ENCODE data around the gene RAP1B.
"Not testable (repeated sequence)": the region's sequence is repeated elsewhere in the genome, so short reads cannot be mapped to it uniquely, and the experiment has no call there.

Gene RAP1B

GRCh38 chr12:68631227-68631626, 20.5 kb downstream of the RAP1B start:
- Histone ChIP-seq H3K4me1 (ENCODE audit: control insufficient read depth, insufficient read depth, low read length) (no peaks in the 10 kb centered on the region), H3K9me3 (ENCODE audit: control insufficient read depth, insufficient read depth, low read length) (no peaks in the 10 kb centered on the region), H3K27me3 (ENCODE audit: control insufficient read depth, insufficient read depth, low read length) (no peaks in the 10 kb centered on the region), H3K36me3 (ENCODE audit: control insufficient read depth, insufficient read depth, low read length) (no peaks in the 10 kb centered on the region; the same call in 1 of the 2 replicates), H3K27ac (ENCODE audit: low read length) (no peak overlapping the region), H3K4me3 (ENCODE audit: low read length) (no peak overlapping the region)
- DNase-seq (ENCODE audit: low read depth, low spot score) = no peak
- WGBS (ENCODE audit: insufficient coverage, insufficient read length) = no CpG with 5 or more reads among the region's 3 CpGs

- no peak overlapping the region for H3K4me3 ChIP-seq (ENCODE audit: low read length)
- H3K27ac ChIP-seq (ENCODE audit: low read length) = no peak overlapping the region
- no peaks in the 10 kb centered on the region for H3K27me3 ChIP-seq (ENCODE audit: control insufficient read depth, insufficient read depth, low read length)
- H3K4me1 ChIP-seq (ENCODE audit: control insufficient read depth, insufficient read depth, low read length) = no peaks in the 10 kb centered on the region
- no peaks in the 10 kb centered on the region for H3K9me3 ChIP-seq (ENCODE audit: control insufficient read depth, insufficient read depth, low read length)
- H3K36me3 ChIP-seq (ENCODE audit: control insufficient read depth, insufficient read depth, low read length) = no peaks in the 10 kb centered on the region; the same call in 1 of the 2 replicates
- no peak for DNase-seq (ENCODE audit: low read depth, low spot score)
These were observed 21.8 kb downstream of the RAP1B start for GRCh38 chr12:68632486-68632885.

- H3K27ac ChIP-seq (ENCODE audit: low read length) = no peak overlapping the region
- no peaks in the 10 kb centered on the region for H3K9me3 ChIP-seq (ENCODE audit: control insufficient read depth, insufficient read depth, low read length)
- H3K27me3 ChIP-seq (ENCODE audit: control insufficient read depth, insufficient read depth, low read length) = no peaks in the 10 kb centered on the region
- DNase-seq (ENCODE audit: low read depth, low spot score) = no peak
- no peak overlapping the region for H3K4me3 ChIP-seq (ENCODE audit: low read length)
- H3K36me3 ChIP-seq (ENCODE audit: control insufficient read depth, insufficient read depth, low read length) = no peaks in the 10 kb centered on the region; the same call in 1 of the 2 replicates
- WGBS (ENCODE audit: insufficient coverage, insufficient read length) = no CpG with 5 or more reads among the region's 9 CpGs
- no peaks in the 10 kb centered on the region for H3K4me1 ChIP-seq (ENCODE audit: control insufficient read depth, insufficient read depth, low read length)
These were observed 23.2 kb downstream of the RAP1B start for GRCh38 chr12:68633614-68634558.

DNA sequence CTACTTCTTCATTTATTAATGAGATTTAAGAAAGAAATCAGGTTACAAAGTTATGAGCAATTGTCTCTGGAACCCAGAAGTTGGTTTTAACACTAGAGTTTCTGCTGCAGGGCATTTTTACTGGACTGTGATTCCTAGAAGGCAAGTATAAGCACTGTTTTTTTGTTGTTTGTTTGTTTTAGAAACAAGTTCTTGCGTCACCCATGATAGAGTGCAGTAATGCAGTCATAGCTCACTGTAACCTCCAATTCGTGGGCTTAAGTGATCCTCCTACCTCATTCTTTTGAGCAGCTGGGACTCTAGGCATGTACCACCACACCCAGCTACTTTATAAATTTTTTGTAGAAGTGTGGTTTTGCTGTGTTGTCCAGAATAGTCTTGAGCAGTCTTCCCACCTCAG, 25.6 kb downstream of the RAP1B start:
- no peak overlapping the region for H3K4me3 ChIP-seq (ENCODE audit: low read length)
- no peaks in the 10 kb centered on the region for H3K4me1 ChIP-seq (ENCODE audit: control insufficient read depth, insufficient read depth, low read length)
- H3K9me3 ChIP-seq (ENCODE audit: control insufficient read depth, insufficient read depth, low read length) = no peaks in the 10 kb centered on the region
- no peaks in the 10 kb centered on the region for H3K27me3 ChIP-seq (ENCODE audit: control insufficient read depth, insufficient read depth, low read length)
- H3K36me3 ChIP-seq (ENCODE audit: control insufficient read depth, insufficient read depth, low read length) = no peaks in the 10 kb centered on the region
- H3K27ac ChIP-seq (ENCODE audit: low read length) = no peak overlapping the region
- no peak for DNase-seq (ENCODE audit: low read depth, low spot score)
- WGBS (ENCODE audit: insufficient coverage, insufficient read length) = no CpG with 5 or more reads among the region's 2 CpGs

DNA sequence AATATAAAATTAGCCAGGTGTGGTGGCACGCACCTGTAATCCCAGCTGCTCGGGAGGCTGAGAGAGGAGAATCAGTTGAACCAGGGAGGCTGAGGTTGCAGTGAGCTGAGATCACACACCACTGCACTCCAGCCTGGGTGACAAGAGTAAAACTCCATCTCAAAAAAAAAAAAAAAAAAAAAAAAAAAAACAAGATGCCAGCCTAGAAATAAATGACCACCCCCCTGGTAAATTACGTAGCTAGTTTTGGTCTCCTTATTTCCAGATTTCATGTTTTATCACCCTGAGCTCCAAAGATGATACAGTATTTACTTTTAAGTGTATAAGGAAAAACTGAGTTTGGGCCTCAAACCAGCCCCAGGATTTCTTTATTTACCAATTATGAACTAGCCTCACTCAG, 26.7 kb downstream of the RAP1B start:
- not testable (repeated sequence) for H3K27ac ChIP-seq (ENCODE audit: low read length)
- WGBS (ENCODE audit: insufficient coverage, insufficient read length) = no CpG with 5 or more reads among the region's 3 CpGs

DNA sequence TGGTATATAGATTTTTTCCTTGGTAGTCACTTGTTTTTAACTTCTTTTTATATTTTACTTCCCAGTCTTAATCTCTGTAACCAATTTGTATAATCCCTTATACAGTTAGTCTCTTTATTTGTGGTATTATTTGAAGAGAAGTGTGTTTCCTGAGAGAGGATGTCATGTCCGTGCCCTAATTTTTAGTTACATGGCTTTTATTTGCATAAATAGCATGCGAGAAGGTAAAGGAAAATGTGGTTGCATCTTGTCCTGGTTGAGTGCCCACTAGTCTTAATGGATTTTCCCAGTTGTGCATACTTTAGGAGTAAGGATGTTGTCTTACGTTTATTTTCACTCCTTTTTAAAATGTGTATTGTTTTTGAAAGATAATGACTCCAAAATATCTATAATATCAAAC, 27.5 kb downstream of the RAP1B start:
- Histone ChIP-seq H3K27ac (ENCODE audit: low read length) (no peak overlapping the region), H3K36me3 (ENCODE audit: control insufficient read depth, insufficient read depth, low read length) (no peaks in the 10 kb centered on the region), H3K27me3 (ENCODE audit: control insufficient read depth, insufficient read depth, low read length) (no peaks in the 10 kb centered on the region), H3K9me3 (ENCODE audit: control insufficient read depth, insufficient read depth, low read length) (no peaks in the 10 kb centered on the region), H3K4me1 (ENCODE audit: control insufficient read depth, insufficient read depth, low read length) (no peaks in the 10 kb centered on the region), H3K4me3 (ENCODE audit: low read length) (no peak overlapping the region)
- no CpG with 5 or more reads among the region's 3 CpGs for WGBS (ENCODE audit: insufficient coverage, insufficient read length)
- no peak for DNase-seq (ENCODE audit: low read depth, low spot score)

More for the DNA sequence above, 26.7 kb downstream of the RAP1B start:
- not testable (repeated sequence) for H3K4me1 ChIP-seq (ENCODE audit: control insufficient read depth, insufficient read depth, low read length); H3K27me3 ChIP-seq (ENCODE audit: control insufficient read depth, insufficient read depth, low read length); H3K4me3 ChIP-seq (ENCODE audit: low read length); H3K9me3 ChIP-seq (ENCODE audit: control insufficient read depth, insufficient read depth, low read length); H3K36me3 ChIP-seq (ENCODE audit: control insufficient read depth, insufficient read depth, low read length); DNase-seq (ENCODE audit: low read depth, low spot score)

DNA sequence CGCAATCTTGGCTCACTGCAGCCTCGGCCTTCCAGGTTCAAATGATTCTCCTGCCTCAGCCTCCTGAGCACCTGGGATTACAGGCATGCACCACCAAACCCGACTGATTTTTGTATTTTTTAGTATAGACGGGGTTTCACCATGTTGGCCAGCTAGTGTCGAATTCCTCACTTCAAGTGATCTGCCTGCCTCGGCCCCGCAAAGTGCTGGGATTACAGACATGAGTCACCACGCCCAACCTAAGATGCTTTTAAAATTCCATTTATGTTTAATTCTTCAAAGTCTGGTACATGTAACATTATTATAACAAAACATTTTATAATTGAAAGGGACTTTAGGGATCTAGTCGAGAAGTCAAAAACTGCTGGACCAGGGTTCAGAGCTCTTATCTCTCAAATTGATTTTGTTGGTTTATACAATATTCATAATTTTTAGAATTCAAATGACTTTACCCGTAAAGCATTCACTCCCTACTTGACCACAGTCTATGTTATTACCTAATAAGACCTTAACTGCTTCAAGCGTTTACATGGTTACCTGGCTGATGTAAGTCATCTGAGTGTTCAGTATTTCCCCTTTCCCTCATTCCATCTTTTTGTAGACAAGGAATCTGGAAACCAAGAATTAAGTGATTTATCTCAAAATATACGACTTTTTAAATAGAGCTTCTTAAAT, 28.2 kb downstream of the RAP1B start:
- no peaks in the 10 kb centered on the region for H3K4me1 ChIP-seq (ENCODE audit: control insufficient read depth, insufficient read depth, low read length)

DNA sequence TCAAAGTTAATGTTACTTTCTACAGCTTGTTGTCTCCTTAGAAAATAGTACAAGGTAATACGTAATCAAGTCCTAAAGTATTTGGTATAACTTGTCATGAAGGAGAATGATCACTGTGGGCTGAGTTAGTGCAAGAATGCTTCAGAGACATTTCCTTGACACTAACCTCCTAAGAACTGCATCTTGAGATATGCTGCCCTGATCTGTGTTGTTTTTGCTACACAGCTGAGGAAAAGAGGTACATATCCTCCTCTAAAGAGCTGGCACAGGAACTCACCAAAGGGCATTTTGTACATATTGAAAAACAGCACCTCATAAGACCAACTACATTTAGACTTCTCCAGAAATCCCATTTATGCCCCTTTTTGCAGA, 28.7 kb downstream of the RAP1B start:
- no peaks in the 10 kb centered on the region for H3K4me1 ChIP-seq (ENCODE audit: control insufficient read depth, insufficient read depth, low read length)
- no peak overlapping the region for H3K27ac ChIP-seq (ENCODE audit: low read length)
- H3K9me3 ChIP-seq (ENCODE audit: control insufficient read depth, insufficient read depth, low read length) = no peaks in the 10 kb centered on the region
- DNase-seq (ENCODE audit: low read depth, low spot score) = no peak
- no peaks in the 10 kb centered on the region for H3K27me3 ChIP-seq (ENCODE audit: control insufficient read depth, insufficient read depth, low read length)
- WGBS (ENCODE audit: insufficient coverage, insufficient read length) = no CpG with 5 or more reads among the region's 1 CpG
- no peaks in the 10 kb centered on the region for H3K36me3 ChIP-seq (ENCODE audit: control insufficient read depth, insufficient read depth, low read length)
- H3K4me3 ChIP-seq (ENCODE audit: low read length) = no peak overlapping the region

More for the DNA sequence above, 28.2 kb downstream of the RAP1B start:
- no peak for DNase-seq (ENCODE audit: low read depth, low spot score)
- no CpG with 5 or more reads among the region's 12 CpGs for WGBS (ENCODE audit: insufficient coverage, insufficient read length)
- no peaks in the 10 kb centered on the region for H3K27me3 ChIP-seq (ENCODE audit: control insufficient read depth, insufficient read depth, low read length)
- H3K36me3 ChIP-seq (ENCODE audit: control insufficient read depth, insufficient read depth, low read length) = no peaks in the 10 kb centered on the region
- H3K27ac ChIP-seq (ENCODE audit: low read length) = no peak overlapping the region
- H3K9me3 ChIP-seq (ENCODE audit: control insufficient read depth, insufficient read depth, low read length) = no peaks in the 10 kb centered on the region
- no peak overlapping the region for H3K4me3 ChIP-seq (ENCODE audit: low read length)

DNA sequence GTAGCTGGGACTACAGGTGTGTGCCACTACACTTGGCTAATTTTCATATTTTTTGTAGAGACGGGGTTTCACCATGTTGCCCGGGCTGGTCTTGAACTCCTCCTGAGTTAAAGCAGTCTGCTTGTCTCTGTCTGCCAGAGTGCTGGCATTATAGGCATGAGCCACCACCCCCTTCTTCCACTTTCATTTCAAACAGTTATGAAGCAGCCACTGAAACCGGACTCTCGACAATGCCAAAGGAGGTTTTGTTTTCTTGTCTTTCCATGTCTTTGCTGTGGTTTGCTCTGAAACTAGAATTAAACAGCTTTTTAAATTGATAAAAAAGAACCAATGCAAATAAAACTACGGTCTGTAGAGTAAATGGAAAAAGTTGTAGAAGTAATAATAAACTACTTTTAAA, 30.4 kb downstream of the RAP1B start:
- H3K27me3 ChIP-seq (ENCODE audit: control insufficient read depth, insufficient read depth, low read length) = no peaks in the 10 kb centered on the region
- no peaks in the 10 kb centered on the region for H3K9me3 ChIP-seq (ENCODE audit: control insufficient read depth, insufficient read depth, low read length)
- no peak for DNase-seq (ENCODE audit: low read depth, low spot score)
- no peak overlapping the region for H3K4me3 ChIP-seq (ENCODE audit: low read length)
- H3K27ac ChIP-seq (ENCODE audit: low read length) = no peak overlapping the region
- H3K36me3 ChIP-seq (ENCODE audit: control insufficient read depth, insufficient read depth, low read length) = no peaks in the 10 kb centered on the region
- H3K4me1 ChIP-seq (ENCODE audit: control insufficient read depth, insufficient read depth, low read length) = no peaks in the 10 kb centered on the region
- 100% methylated on average over 1 of the region's 5 CpGs for WGBS (ENCODE audit: insufficient coverage, insufficient read length)

DNA sequence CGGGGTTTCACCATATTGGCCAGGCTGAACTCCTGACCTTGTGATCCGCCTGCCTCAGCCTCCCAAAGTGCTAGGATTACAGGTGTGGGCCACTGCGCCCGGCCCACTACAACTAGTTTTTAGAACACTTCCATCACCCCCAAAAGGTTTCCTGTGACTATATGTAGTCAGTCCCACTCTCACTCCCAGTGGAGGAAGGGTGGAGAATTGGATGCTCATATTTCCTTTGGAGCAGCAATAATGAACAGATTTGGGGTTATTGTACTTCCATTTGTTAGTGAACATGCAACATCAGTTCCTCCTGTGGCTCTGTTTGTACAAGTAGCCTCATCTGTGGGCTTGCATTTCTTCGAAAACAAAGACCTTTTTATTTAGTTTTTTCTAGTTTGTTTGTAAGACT, 35.8 kb downstream of the RAP1B start:
- H3K27ac ChIP-seq (ENCODE audit: low read length) = no peak overlapping the region
- WGBS (ENCODE audit: insufficient coverage, insufficient read length) = no CpG with 5 or more reads among the region's 5 CpGs
- no peak overlapping the region for H3K4me3 ChIP-seq (ENCODE audit: low read length)
- H3K4me1 ChIP-seq (ENCODE audit: control insufficient read depth, insufficient read depth, low read length) = no peaks in the 10 kb centered on the region
- no peaks in the 10 kb centered on the region for H3K9me3 ChIP-seq (ENCODE audit: control insufficient read depth, insufficient read depth, low read length)
- H3K27me3 ChIP-seq (ENCODE audit: control insufficient read depth, insufficient read depth, low read length) = no peaks in the 10 kb centered on the region
- no peaks in the 10 kb centered on the region for H3K36me3 ChIP-seq (ENCODE audit: control insufficient read depth, insufficient read depth, low read length)
- no peak for DNase-seq (ENCODE audit: low read depth, low spot score)

Measured in iPS DF 6.9 (cell line).